Measurements from ENCODE around the gene CACYBP. TPM values are rescaled to one million over a fixed set of nuclear protein-coding genes. Genes with fewer than 3 reads are reported as not detected.
"Not testable (repeated sequence)": the region's sequence is repeated elsewhere in the genome, so short reads cannot be mapped to it uniquely, and the experiment has no call there.

CACYBP gene
- polyA plus RNA-seq, 2 of the 4 experiments (the other 2 are of a cell fraction), result 151 to 253 TPM

- TF ChIP-seq ZNF302 (CRISPR knock-in tag; IDR thresholded peaks at IDR 0.05) (no peak), POLR2A (IDR thresholded peaks at IDR 0.05; ENCODE audit: low read length) (peak; percentile 70), KDM5A (IDR thresholded peaks at IDR 0.05) (peak; percentile 98), SMC3 (IDR thresholded peaks at IDR 0.05) (no peak), CEBPB (IDR thresholded peaks at IDR 0.05) (no peak), MYC (IDR thresholded peaks at IDR 0.05; ENCODE audit: borderline replicate concordance, low read length) (peak; percentile 70; the same call in 1 of the 2 replicates), NR3C1 (IDR thresholded peaks at IDR 0.05) (no peak), NFE2L2 (conservative IDR thresholded peaks at IDR 0.05; ENCODE audit: low read length) (no peak), ZSCAN20 (CRISPR knock-in tag; IDR thresholded peaks at IDR 0.05) (no peak)
These were observed 23.5 kb downstream of the CACYBP start, which contains the start of gene MRPS14 (continued) for GRCh38 chr1:175023043-175023921.

GRCh38 chr1:175023922-175024242 lies 24.1 kb downstream of the CACYBP start:
- not testable (repeated sequence) for DNase-seq (ENCODE audit: low read depth in 1 of 2, low spot score in 1 of 2); ATAC-seq; FAIRE-seq; H3K9me3 ChIP-seq; H3K4me1 ChIP-seq
- peak; percentile 33; the same call in 1 of the 2 replicates for TF ChIP-seq EHMT2 (IDR thresholded peaks at IDR 0.05; ENCODE audit: low read depth)
- WGBS (ENCODE audit: missing lambda C conversion rate), result 77% methylated on average over 2 of the region's 2 CpGs
- ChIA-PET POLR2A (interaction anchor here (0.5 to 2.4 kb wide), 15 partner anchors 9 to 1184 kb away, joined by 3 to 75 read pairs (median 5); partner anchors contain the start of gene CACYBP), CTCF (interaction anchor here (1.4 to 2.5 kb wide), 4 partner anchors 10 to 128 kb away, joined by 3 to 10 read pairs (median 6); no protein-coding TSS in a partner anchor)
- peak overlapping the region; percentile 74 for H3K4me2 ChIP-seq
- peak overlapping the region; percentile 65 for H3K4me3 ChIP-seq
- peak overlapping the region; percentile 79 to 85 for H3K27ac ChIP-seq

- no peak for ATAC-seq
- no peak for TF ChIP-seq SMC3 (IDR thresholded peaks at IDR 0.05)
- TF ChIP-seq RARB (CRISPR knock-in tag; IDR thresholded peaks at IDR 0.05), result no peak
- TF ChIP-seq JUN (IDR thresholded peaks at IDR 0.05), result no peak
- no peak for TF ChIP-seq EHMT2 (IDR thresholded peaks at IDR 0.05; ENCODE audit: low read depth)
- TF ChIP-seq POLR2AphosphoS2 (conservative IDR thresholded peaks at IDR 0.05; ENCODE audit: low read length), result no peak
- TF ChIP-seq MAX (IDR thresholded peaks at IDR 0.05), result no peak
- 0 out of 2 replicates have a peak, but pooled peaks have one; percentile 43 for TF ChIP-seq KDM1A (IDR thresholded peaks at IDR 0.05; ENCODE audit: low read depth)
- no peak for TF ChIP-seq HDAC2 (IDR thresholded peaks at IDR 0.05)
- no peak overlapping the region for H3K4me2 ChIP-seq
- H3K9me3 ChIP-seq, result no peaks in the 10 kb centered on the region
- H3K4me1 ChIP-seq, result peaks cover 12% of the 10 kb centered on the region; the same call in 1 of the 3 replicates
- ChIA-PET POLR2A (interaction anchor here (2.4 kb wide), 1 partner anchor 26 kb away, joined by 75 read pairs; the partner anchor contains the start of gene CACYBP), CTCF (interaction anchor here (0.6 to 2.5 kb wide), 3 partner anchors 40 to 745 kb away, joined by 3 to 10 read pairs (median 7); no protein-coding TSS in a partner anchor)
- H3K4me3 ChIP-seq, result no peak overlapping the region
- no peak for DNase-seq (ENCODE audit: low read depth in 1 of 2, low spot score in 1 of 2)
- no peak for FAIRE-seq
- WGBS (ENCODE audit: missing lambda C conversion rate), result 64% methylated on average over 2 of the region's 2 CpGs
- H3K27ac ChIP-seq, result no peak overlapping the region
These were observed 25.0 kb downstream of the CACYBP start for GRCh38 chr1:175024773-175025172.

- Histone ChIP-seq H3K4me1 (peaks cover 5% of the 10 kb centered on the region; the same call in 1 of the 3 replicates), H3K9me3 (no peaks in the 10 kb centered on the region), H3K27ac (no peak overlapping the region), H3K4me3 (no peak overlapping the region), H3K4me2 (no peak overlapping the region)
- 54% methylated on average over 4 of the region's 4 CpGs for WGBS (ENCODE audit: missing lambda C conversion rate)
- ATAC-seq, result no peak
- no peak for DNase-seq (ENCODE audit: low read depth in 1 of 2, low spot score in 1 of 2)
- ChIA-PET CTCF (interaction anchor here (1.5 kb wide), 1 partner anchor 91 kb away, joined by 6 read pairs; no protein-coding TSS in a partner anchor), POLR2A (no interaction called here)
- TF ChIP-seq EHF (CRISPR knock-in tag; IDR thresholded peaks at IDR 0.05) (no peak), HOXB5 (CRISPR knock-in tag; IDR thresholded peaks at IDR 0.05) (no peak), TFCP2L1 (CRISPR knock-in tag; IDR thresholded peaks at IDR 0.05) (no peak), POLR2AphosphoS2 (conservative IDR thresholded peaks at IDR 0.05; ENCODE audit: low read length) (no peak), ATOH8 (CRISPR knock-in tag; IDR thresholded peaks at IDR 0.05; ENCODE audit: low read depth) (no peak), USF2 (IDR thresholded peaks at IDR 0.05) (no peak), E2F6 (IDR thresholded peaks at IDR 0.05; ENCODE audit: borderline replicate concordance, low read depth) (no peak), HOXB13 (CRISPR knock-in tag; IDR thresholded peaks at IDR 0.05; ENCODE audit: low read depth) (no peak)
- FAIRE-seq, result no peak
These were observed 34.2 kb downstream of the CACYBP start for GRCh38 chr1:175033953-175034352.

All from A549 (cell line).